SIG-M5 treated with dmso at 0.1 percent for 504 hours (cell line): ENCODE results near the gene SHF.

Source experiments
- DNase-seq: peaks from one replicate; lab custom pipeline; 2025; ENCODE audit not compliant: unreplicated experiment; lab: John Stamatoyannopoulos, UW

Gene SHF

GRCh38 chr15:45128971-45129639, 58.7 kb downstream of the SHF start:
- DNase-seq = no peak

- no peak for DNase-seq
Observed at GRCh38 chr15:45126535-45127158, 61.1 kb downstream of the SHF start.

- DNase-seq = no peak
Observed at GRCh38 chr15:45123397-45123796, 64.4 kb downstream of the SHF start.

GRCh38 chr15:45122719-45123118, 65.0 kb downstream of the SHF start:
- no peak for DNase-seq

- DNase-seq = no peak
Observed at GRCh38 chr15:45121706-45122417, 65.9 kb downstream of the SHF start.

- DNase-seq = no peak
Observed at GRCh38 chr15:45121020-45121419, 66.7 kb downstream of the SHF start.

- DNase-seq = no peak
Observed at GRCh38 chr15:45120081-45120972, 67.4 kb downstream of the SHF start.

- no peak for DNase-seq
Observed at GRCh38 chr15:45118996-45119395, 68.8 kb downstream of the SHF start.

GRCh38 chr15:45118131-45118588, 69.6 kb downstream of the SHF start:
- DNase-seq = peak; percentile 85

- no peak for DNase-seq
Observed at GRCh38 chr15:45117308-45118130, 70.2 kb downstream of the SHF start.
